Measurements from ENCODE around the gene S100A8.

Gene S100A8

DNA sequence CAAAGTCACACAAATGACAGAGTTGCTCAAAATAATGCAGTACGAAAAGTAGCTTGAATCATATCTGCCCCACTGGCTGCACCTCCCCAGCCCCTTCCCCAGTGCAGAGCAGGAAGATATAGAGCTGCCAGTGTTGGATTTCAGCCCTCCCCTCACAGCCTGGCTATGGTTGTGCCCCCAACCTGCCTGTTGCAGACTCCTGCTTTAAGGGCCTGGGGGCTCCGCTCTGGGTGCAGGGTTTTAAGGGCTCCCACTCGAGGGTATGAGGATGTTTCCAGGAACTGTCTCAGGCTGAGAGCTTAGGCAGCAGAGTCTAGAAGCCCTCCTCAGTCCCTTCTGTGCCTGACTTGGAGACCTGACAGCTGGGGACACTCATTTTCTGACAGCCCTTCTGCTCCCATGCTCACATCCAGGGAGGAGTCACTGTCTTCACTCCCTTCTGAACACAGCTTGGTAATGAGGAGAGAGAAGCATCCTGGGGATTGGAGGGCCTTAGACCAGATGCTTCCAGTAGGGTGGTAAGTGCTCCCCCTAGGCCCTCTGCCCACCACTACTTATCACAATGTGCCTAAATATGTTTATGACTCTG is 28.6 kb downstream of the S100A8 start:
- H3K27me3 Mint-ChIP-seq = no peaks in the 10 kb centered on the region
- no peak for ATAC-seq

DNA sequence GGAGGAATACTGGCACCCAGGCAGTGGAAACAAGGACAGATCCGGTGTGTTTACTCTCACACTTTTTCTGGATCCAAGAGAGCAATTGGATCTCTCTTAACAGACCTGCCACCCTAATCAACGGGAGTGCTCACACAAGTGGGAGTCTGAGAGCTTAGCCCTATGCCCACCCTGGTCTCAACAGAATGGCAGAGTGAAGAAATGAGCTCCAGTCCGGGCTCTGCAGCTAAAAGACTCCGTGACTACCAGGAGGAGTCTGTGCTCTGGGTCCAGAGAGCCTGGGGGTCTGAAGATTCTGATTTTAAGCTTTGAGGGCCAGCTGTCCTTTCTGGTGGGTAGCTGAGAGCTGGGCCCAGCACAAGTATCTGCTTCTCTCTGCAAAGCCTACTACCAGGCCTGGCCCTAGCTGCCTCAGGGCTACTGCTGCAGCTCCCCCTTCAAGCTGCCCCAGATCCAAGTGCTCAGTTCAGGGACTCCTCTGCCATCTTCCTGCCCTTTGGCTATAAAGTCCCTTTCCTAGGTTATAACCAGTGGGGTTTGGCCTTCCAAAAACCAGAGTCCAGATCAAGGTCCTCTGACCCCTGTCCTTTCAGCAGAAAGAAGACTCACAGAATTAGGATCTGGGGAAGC is 29.3 kb downstream of the S100A8 start:
- DNase-seq (no peak), ATAC-seq (no peak)
- H3K9me3 Mint-ChIP-seq = no peaks in the 10 kb centered on the region
- peaks cover 16% of the 10 kb centered on the region for H3K4me1 Mint-ChIP-seq
- H3K4me3 Mint-ChIP-seq = no peak overlapping the region
- no peaks in the 10 kb centered on the region for H3K27me3 Mint-ChIP-seq
- H3K27ac Mint-ChIP-seq = no peak overlapping the region

More for the DNA sequence above, 28.6 kb downstream of the S100A8 start:
- DNase-seq = no peak
- H3K4me3 Mint-ChIP-seq = no peak overlapping the region
- H3K9me3 Mint-ChIP-seq = no peaks in the 10 kb centered on the region
- no peak overlapping the region for H3K27ac Mint-ChIP-seq
- peaks cover 10% of the 10 kb centered on the region for H3K4me1 Mint-ChIP-seq

DNA sequence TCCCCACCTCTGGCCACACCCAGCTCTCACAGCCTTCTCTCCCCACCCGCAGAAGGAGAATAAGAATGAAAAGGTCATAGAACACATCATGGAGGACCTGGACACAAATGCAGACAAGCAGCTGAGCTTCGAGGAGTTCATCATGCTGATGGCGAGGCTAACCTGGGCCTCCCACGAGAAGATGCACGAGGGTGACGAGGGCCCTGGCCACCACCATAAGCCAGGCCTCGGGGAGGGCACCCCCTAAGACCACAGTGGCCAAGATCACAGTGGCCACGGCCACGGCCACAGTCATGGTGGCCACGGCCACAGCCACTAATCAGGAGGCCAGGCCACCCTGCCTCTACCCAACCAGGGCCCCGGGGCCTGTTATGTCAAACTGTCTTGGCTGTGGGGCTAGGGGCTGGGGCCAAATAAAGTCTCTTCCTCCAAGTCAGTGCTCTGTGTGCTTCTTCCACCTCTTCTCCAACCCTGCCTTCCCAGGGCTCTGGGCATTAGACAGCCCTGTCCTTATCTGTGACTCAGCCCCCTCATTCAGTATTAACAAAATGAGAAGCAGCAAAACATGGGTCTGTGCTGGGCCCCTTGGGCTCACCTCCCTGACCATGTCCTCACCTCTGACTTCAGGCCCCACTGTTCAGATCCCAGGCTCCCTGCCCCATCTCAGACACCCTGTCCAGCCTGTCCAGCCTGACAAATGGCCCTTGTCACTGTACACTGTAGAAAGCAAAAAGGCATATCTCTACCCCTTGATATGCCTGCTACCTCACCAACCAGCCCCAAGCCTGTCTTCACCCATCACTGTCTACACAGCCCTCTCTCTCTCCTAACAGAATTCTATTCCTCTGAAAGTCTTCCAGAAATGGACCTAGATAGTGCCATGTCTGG is 30.0 kb downstream of the S100A8 start:
- H3K9me3 Mint-ChIP-seq = no peaks in the 10 kb centered on the region
- H3K4me3 Mint-ChIP-seq = no peak overlapping the region
- peaks cover 22% of the 10 kb centered on the region for H3K4me1 Mint-ChIP-seq
- ATAC-seq (no peak), DNase-seq (no peak)
- peak overlapping the region in 1 of 2 donors; percentile 78 for H3K27ac Mint-ChIP-seq
- no peaks in the 10 kb centered on the region for H3K27me3 Mint-ChIP-seq

DNA sequence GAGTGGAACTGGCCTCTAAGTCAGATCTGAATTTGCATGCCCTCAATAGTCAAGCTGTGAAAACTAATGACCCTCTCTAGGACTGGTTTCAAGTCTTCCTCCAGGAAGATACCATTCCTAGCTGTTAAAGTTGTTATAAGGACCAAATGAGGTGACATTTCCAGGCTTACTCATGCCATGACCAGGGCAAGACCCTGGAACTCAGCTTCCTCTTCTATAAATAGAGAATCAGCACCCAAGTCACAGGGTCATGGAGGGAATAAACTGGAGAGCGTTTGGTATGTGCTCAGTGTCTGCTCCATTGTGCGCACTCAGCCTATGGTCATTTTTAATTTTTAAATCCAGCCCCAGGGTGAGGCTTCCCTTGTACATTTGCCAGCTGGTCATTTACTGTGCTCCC is 30.7 kb downstream of the S100A8 start:
- no peak for DNase-seq
- Mint-ChIP-seq H3K27me3 (no peaks in the 10 kb centered on the region), H3K4me1 (peaks cover 22% of the 10 kb centered on the region), H3K9me3 (no peaks in the 10 kb centered on the region), H3K27ac (no peak overlapping the region), H3K4me3 (no peak overlapping the region)
- no peak for ATAC-seq

DNA sequence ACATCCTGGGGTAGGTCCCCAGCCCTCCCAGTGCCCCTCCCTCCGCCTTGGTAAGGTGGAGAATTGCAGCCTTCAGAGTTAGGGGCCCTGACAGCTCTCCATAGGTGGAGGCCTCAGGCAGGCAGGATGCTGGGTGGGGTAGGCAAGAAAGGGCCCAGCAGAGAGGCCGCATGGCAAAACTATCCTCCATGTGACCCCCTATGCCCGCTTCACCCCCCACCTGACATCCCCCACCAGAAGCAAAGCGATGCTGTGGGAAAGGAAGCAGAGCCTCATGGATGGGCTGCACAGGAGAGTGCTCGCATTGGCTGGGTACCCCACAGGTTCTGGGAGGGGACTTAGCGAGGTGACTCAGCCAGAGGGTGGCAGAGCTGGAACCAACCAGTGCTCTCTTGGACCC is 31.6 kb downstream of the S100A8 start:
- Mint-ChIP-seq H3K27me3 (no peaks in the 10 kb centered on the region), H3K4me1 (peaks cover 22% of the 10 kb centered on the region), H3K9me3 (no peaks in the 10 kb centered on the region), H3K4me3 (no peak overlapping the region), H3K27ac (no peak overlapping the region)
- ATAC-seq (no peak), DNase-seq (peak in 1 of 2 donors; percentile 4)

DNA sequence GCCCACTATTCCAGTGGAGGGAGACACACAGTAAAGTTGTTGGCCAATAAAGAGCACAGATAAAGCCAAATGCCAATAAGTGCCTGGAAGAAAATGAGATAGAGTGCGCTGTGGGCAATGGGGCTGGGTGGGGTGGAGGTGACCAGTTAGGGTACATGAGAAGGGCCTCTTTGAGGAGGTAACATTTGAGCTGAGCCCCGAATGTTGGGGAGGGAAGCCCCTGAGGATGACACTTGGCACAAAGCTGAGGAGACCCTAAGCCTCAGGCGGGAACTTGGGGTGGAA is 32.2 kb downstream of the S100A8 start:
- Mint-ChIP-seq H3K27ac (no peak overlapping the region), H3K27me3 (no peaks in the 10 kb centered on the region), H3K9me3 (no peaks in the 10 kb centered on the region), H3K4me1 (peaks cover 22% of the 10 kb centered on the region), H3K4me3 (no peak overlapping the region)
- ATAC-seq = no peak
- DNase-seq = no peak

DNA sequence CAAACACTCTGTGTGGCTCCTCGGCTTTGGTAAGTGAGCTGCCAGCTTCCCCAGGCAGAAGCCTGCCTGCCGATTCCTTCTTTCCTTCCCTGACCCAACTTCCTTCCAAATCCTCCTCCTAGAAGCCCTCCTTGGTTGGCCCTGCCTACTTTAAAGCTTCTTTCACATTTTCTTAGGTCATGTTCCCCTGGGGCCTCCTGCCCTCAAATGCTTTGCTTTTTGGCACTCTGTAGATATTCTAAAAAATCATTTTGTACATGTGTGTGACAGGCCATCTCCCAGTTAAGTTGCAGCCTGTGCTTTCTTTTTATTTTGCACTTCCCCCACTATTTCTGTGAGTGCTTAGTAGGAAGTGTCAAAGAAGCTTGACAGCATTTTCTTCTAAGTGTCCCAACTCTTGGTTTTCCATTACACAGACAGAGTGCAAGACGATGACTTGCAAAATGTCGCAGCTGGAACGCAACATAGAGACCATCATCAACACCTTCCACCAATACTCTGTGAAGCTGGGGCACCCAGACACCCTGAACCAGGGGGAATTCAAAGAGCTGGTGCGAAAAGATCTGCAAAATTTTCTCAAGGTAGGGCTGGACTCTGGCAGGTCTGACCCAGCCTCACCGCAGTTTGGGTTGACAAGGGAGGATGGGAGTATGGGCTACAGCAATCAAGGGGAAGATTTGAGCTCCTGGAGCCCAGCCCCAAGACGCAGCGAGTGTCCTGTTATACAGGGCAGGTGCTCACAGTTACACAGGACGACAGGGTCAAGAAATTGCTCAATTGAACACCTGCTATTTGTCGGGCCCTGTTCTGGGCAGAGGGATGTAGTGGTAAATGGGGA is 32.8 kb downstream of the S100A8 start, which contains the start of gene S100A9:
TSS of gene S100A9 (plus strand) at position 2 of the 838 bp plus-strand sequence. CDS start at position 432, 430 bp downstream.
- peak within 1 kb of the TSS in 1 of 2 donors; percentile 30 for H3K27ac Mint-ChIP-seq
- H3K27me3 Mint-ChIP-seq = no peaks in the 10 kb centered on the region
- peaks cover 22% of the 10 kb centered on the region for H3K4me1 Mint-ChIP-seq
- H3K9me3 Mint-ChIP-seq = no peaks in the 10 kb centered on the region
- H3K4me3 Mint-ChIP-seq = no peak within 1 kb of the TSS
- ATAC-seq = no peak
- DNase-seq = peak in 1 of 2 donors; percentile 2

DNA sequence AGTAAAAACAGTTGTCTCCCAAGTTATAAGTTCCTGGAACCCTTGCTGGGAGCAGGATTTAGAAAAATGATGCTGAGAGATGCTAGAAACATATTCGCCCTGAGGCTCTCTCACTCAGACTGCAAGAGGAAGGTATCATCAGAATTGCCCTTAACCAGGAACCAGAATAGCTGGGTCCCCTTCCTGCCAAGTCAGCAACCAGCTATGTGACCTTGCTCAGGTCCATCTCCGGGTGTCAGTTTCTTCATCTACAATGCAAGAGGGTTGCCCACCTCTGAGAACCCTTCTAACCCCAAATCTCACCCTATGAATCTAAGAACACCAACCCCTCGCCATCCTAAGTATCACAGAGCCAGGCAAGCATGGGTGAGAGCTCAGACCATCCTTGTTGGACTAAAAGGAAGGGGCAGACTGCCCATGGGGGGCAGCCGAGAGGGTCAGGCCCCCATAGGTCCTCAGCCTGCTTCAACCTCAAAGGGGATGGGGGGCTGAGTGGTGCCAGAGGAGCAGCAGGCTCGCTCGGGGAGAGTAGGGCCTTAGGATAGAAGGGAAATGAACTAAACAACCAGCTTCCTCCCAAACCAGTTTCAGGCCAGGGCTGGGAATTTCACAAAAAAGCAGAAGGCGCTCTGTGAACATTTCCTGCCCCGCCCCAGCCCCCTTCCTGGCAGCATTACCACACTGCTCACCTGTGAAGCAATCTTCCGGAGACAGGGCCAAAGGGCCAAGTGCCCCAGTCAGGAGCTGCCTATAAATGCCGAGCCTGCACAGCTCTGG is 33.6 kb downstream of the S100A8 start:
- no peak overlapping the region for H3K4me3 Mint-ChIP-seq
- peak in 1 of 2 donors; percentile 8 for DNase-seq
- no peaks in the 10 kb centered on the region for H3K27me3 Mint-ChIP-seq
- no peaks in the 10 kb centered on the region for H3K9me3 Mint-ChIP-seq
- peaks cover 22% of the 10 kb centered on the region for H3K4me1 Mint-ChIP-seq
- peak; percentile 36 for ATAC-seq
- H3K27ac Mint-ChIP-seq = peak overlapping the region in 1 of 2 donors; percentile 30

DNA sequence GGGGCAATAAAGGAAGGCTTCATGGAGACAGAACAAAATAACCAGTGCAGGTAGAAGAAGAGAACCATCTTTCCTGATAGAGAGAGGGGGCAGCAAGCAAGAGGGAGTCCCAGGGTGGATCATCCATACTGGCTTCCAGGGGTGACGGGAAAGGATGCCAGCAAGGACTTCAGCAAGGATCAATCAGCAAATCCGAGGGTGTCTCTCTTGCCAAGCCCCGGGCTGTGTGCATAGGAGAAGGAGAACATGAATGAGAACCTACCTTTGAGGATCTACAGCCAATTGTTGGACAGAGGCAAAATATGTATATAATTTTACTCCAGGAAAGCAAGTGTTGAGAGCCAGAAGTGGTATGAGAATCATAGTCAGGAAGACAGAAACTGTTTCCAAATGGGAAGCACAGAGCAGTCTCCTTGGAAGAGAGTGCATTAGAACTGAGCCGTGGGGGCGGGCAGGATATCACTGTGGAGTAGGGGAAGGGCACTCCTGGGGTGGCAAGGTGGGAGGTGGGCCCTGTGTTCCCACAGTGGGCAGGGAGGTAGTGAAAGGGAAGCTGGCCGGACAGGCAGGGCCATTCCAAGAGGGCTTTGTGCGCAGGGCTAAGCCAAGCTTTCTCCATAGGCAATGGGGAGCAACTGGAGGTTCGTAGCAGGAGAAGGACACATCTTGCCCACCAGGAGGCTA is 34.3 kb downstream of the S100A8 start:
- DNase-seq (peak in 1 of 2 donors; percentile 7), ATAC-seq (no peak)
- Mint-ChIP-seq H3K4me1 (peaks cover 22% of the 10 kb centered on the region), H3K27ac (no peak overlapping the region), H3K27me3 (no peaks in the 10 kb centered on the region), H3K9me3 (no peaks in the 10 kb centered on the region), H3K4me3 (no peak overlapping the region)

DNA sequence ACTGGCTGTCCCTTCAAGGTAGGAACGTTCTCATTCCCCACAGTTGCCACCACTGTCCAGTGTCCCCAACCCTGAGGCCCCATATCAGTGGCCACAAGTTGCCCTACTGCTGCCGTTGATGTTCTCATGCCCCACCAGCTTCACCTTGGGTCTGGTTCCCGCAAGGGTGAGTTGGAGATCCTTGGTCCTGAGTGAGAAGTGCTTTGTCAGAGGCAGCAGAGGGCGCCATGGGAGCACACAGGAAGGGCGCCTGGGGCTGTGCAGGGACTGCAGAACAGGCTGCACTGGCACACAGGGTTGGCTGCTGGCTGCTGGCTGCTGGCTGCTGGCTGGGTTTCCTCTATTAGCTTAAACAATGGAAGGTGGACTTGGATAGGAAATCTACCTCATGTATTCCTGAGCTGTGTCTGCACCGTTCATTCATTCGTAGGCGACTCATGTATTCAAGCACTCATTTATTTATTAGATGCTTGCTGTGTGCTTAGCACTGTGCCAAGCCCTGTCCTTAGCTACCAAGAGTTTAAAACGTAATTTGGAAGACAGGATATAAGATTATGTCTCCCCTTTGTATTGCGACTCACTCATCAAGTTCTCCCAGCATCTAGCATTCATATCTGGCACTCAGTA is 35.3 kb downstream of the S100A8 start:
- DNase-seq (peak; percentile 43 to 52), ATAC-seq (peak; percentile 88)
- no peaks in the 10 kb centered on the region for H3K9me3 Mint-ChIP-seq
- H3K27ac Mint-ChIP-seq = no peak overlapping the region
- no peaks in the 10 kb centered on the region for H3K27me3 Mint-ChIP-seq
- peaks cover 22% of the 10 kb centered on the region for H3K4me1 Mint-ChIP-seq
- H3K4me3 Mint-ChIP-seq = no peak overlapping the region

DNA sequence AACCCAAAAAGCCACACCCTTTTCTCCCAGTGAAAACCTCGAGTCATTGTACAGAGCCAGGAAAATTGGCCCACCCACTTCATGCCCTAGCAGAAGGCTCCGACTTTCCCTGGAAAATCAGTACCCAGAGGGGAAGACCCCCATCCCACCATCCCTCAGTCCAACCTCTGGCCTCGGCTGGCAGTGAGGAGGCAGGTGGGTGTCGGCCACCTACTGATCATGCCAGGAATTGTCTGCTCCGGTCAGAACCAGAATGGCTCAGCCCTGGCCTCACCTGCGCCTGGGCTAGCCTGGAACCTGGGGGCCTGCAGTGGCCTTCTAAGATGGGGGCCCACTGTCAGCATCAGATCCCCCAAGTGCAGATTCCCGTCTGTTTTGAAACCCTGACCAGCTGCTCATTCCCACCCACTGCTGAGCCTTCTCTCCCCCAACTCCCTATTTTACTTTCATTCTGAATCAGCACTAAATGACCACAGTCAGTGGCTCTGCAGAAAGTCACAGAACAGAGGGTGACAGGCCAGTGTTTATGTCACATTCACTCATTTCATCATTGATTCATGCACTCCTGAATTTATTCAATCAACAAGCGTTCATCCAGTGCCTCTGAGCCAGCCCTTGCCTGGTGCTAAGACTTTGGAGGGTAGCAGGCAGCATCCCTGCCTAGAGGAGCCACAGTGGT is 36.2 kb downstream of the S100A8 start:
- no peak overlapping the region for H3K27ac Mint-ChIP-seq
- peaks cover 5% of the 10 kb centered on the region for H3K27me3 Mint-ChIP-seq
- ATAC-seq = no peak

DNA sequence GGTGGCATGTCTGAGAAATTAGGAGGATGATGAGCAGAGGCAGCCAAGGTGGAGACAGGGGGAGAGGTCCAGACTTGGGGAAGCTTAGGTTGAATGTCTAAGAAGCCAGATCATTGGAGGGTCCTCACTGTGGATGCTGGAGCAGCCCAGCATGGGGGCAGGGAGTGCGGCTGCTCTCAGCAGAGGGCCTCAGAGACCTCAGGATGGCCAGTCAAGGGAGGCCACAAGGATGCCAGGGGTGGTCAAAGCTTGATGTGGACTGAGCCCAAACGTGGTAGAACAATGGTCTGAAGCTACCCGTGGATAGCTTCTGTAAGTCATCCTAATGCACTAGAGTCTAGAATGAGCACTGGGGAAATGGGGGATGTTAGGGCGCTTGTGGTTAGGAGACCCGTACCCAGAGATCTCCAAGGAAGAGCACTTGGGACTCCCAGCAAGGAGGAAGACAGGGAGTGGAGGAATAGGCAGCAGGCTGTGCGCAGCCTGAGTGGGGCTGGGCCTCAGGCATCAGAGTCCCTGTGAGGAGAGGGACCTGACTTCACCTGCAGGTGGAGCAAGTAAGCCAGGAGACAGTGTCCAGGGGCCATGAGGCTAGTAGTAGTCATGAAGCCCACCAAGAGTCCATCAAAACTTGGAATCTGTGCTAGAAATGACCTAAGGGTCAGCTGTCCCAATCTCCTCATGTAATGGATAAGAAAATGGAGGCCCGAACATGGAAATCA is 37.5 kb downstream of the S100A8 start:
- peak overlapping the region in 1 of 2 donors; percentile 19 for H3K27ac Mint-ChIP-seq

More for the DNA sequence above, 36.2 kb downstream of the S100A8 start:
- Mint-ChIP-seq H3K4me3 (no peak overlapping the region), H3K9me3 (no peaks in the 10 kb centered on the region), H3K4me1 (peaks cover 22% of the 10 kb centered on the region)
- DNase-seq = peak in 1 of 2 donors; percentile 1

DNA sequence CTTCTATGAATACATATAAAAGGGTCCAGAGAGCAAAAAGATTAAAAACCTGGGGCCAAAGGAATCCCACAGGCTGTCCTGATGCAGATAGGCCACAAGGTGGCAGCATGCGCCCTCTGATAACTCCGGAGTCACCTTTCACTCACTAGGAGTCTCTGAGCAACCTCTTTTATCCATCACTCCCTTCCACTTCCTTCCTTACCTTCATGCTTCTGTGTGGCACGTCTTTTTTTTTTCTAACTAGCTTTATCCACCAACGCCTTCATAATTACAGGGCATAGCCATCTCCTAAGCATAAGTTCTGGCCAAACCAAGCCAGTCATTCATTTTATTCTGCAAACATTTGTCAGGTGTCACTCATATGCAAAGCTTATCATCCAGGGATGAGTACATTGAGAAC is 38.4 kb downstream of the S100A8 start:
- Mint-ChIP-seq H3K27me3 (peaks cover 27% of the 10 kb centered on the region), H3K9me3 (no peaks in the 10 kb centered on the region), H3K4me1 (peaks cover 14% of the 10 kb centered on the region), H3K27ac (no peak overlapping the region), H3K4me3 (no peak overlapping the region)
- peak; percentile 59 for ATAC-seq
- peak; percentile 60 for DNase-seq

More for the DNA sequence above, 37.5 kb downstream of the S100A8 start:
- DNase-seq = peak in 1 of 2 donors; percentile 8
- H3K4me3 Mint-ChIP-seq = no peak overlapping the region
- H3K27me3 Mint-ChIP-seq = peaks cover 18% of the 10 kb centered on the region
- no peak for ATAC-seq
- H3K9me3 Mint-ChIP-seq = no peaks in the 10 kb centered on the region
- peaks cover 22% of the 10 kb centered on the region for H3K4me1 Mint-ChIP-seq

Data from stimulated activated naive CD8-positive, alpha-beta T cell treated with anti-CD3 and anti-CD28 coated beads, Interleukin-15, amount 100 ng/mL, for 72 hours (primary cell).